ENCODE measurements around the gene KIF13A. TPM values are rescaled to one million over a fixed set of nuclear protein-coding genes. Genes with fewer than 3 reads are reported as not detected.
"Not testable (repeated sequence)": the region's sequence is repeated elsewhere in the genome, so short reads cannot be mapped to it uniquely, and the experiment has no call there.

The KIF13A gene
- total RNA-seq, 2 experiments from 2014 or later, result 0.91 to 1.4 TPM

DNA sequence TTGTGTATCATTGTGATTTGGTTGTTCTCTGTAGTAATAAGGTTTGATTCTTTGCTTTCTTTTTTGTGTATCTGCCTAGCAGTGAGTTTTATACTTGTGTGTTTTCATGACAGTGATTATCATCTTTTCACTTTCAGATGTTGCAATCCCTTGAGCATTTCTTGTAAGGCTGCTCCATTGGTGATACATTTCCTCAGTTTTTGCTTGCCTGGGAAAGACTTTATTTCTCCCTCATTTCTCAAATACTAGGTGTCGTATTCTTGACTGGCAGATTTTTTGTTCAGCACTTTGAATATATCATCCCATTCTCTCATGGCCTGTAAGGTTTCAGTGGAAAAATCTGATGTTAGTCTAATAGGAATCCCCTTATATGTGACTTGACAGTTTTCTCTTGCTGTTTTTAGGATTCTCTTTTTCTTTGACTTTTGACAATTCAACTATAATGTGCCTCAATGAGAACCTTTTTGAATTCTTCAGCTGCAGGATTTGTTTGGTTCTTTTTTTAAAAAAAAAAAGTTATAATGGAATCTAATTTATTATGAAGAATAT is 249.7 kb downstream of the KIF13A start:
- TF ChIP-seq, protein P1, sequence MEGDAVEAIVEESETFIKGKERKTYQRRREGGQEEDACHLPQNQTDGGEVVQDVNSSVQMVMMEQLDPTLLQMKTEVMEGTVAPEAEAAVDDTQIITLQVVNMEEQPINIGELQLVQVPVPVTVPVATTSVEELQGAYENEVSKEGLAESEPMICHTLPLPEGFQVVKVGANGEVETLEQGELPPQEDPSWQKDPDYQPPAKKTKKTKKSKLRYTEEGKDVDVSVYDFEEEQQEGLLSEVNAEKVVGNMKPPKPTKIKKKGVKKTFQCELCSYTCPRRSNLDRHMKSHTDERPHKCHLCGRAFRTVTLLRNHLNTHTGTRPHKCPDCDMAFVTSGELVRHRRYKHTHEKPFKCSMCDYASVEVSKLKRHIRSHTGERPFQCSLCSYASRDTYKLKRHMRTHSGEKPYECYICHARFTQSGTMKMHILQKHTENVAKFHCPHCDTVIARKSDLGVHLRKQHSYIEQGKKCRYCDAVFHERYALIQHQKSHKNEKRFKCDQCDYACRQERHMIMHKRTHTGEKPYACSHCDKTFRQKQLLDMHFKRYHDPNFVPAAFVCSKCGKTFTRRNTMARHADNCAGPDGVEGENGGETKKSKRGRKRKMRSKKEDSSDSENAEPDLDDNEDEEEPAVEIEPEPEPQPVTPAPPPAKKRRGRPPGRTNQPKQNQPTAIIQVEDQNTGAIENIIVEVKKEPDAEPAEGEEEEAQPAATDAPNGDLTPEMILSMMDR (IDR thresholded peaks at IDR 0.05), result no peak
- Histone ChIP-seq H3K4me1 (ENCODE audit: insufficient read depth, low read length) (no peaks in the 10 kb centered on the region), H3K27ac (ENCODE audit: low read depth in 1 of 2, low read length in 2 of 2) (no peak overlapping the region), H3K27me3 (ENCODE audit: control insufficient read depth in 1 of 2, insufficient read depth in 2 of 2, low read length in 2 of 2) (peaks cover 0 to 4% of the 10 kb centered on the region in 2 experiments), H3K4me3 (ENCODE audit: low read length) (no peak overlapping the region), H3K36me3 (ENCODE audit: insufficient read depth, low read length) (no peaks in the 10 kb centered on the region), H3K9me3 (ENCODE audit: control insufficient read depth in 1 of 2, insufficient read depth in 1 of 2, low read length in 2 of 2) (peaks cover 14 to 15% of the 10 kb centered on the region in 2 experiments)
- ChIA-PET CTCF (no interaction called here), POLR2A (no interaction called here)
- DNase-seq (no peak), ATAC-seq (ENCODE audit: poor library complexity) (no peak)
- Mint-ChIP-seq H3K4me3 (no peak overlapping the region), H3K36me3 (ENCODE audit: low read depth) (no peaks in the 10 kb centered on the region), H3K9me3 (peaks cover 11% of the 10 kb centered on the region), H3K27me3 (peaks cover 7% of the 10 kb centered on the region), H3K4me1 (ENCODE audit: low read depth) (no peaks in the 10 kb centered on the region), H3K27ac (no peak overlapping the region)
- intact Hi-C loops (cut with DNase I, micrococcal nuclease), result no loop called here

DNA sequence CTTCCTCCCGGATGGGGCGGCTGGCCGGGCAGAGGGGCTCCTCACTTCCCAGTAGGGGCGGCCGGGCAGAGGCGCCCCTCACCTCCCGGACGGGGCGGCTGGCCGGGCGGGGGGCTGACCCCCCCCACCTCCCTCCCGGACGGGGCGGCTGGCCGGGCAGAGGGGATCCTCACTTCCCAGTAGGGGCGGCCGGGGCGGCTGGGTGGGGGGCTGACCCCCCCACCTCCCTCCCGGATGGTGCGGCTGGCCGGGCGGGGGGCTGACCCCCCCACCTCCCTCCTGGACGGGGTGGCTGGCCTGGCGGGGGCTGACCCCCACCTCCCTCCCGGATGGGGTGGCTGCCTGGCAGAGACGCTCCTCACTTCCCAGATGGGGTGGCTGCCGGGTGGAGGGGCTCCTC is 252.1 kb downstream of the KIF13A start:
- H3K4me1 Mint-ChIP-seq (ENCODE audit: low read depth); H3K4me3 Mint-ChIP-seq; H3K4me1 ChIP-seq (ENCODE audit: insufficient read depth, low read length); H3K27me3 ChIP-seq (ENCODE audit: control insufficient read depth in 1 of 2, insufficient read depth in 2 of 2, low read length in 2 of 2); H3K36me3 Mint-ChIP-seq (ENCODE audit: low read depth); ATAC-seq (ENCODE audit: poor library complexity); intact Hi-C loops (cut with DNase I, micrococcal nuclease); CTCF ChIA-PET; H3K27me3 Mint-ChIP-seq; H3K27ac Mint-ChIP-seq; POLR2A ChIA-PET; DNase-seq; H3K36me3 ChIP-seq (ENCODE audit: insufficient read depth, low read length); H3K4me3 ChIP-seq (ENCODE audit: low read length); H3K27ac ChIP-seq (ENCODE audit: low read depth in 1 of 2, low read length in 2 of 2): not testable (repeated sequence)
- peaks cover 11% of the 10 kb centered on the region for H3K9me3 Mint-ChIP-seq
- peaks cover 14 to 15% of the 10 kb centered on the region in 2 experiments for H3K9me3 ChIP-seq (ENCODE audit: control insufficient read depth in 1 of 2, insufficient read depth in 1 of 2, low read length in 2 of 2)

DNA sequence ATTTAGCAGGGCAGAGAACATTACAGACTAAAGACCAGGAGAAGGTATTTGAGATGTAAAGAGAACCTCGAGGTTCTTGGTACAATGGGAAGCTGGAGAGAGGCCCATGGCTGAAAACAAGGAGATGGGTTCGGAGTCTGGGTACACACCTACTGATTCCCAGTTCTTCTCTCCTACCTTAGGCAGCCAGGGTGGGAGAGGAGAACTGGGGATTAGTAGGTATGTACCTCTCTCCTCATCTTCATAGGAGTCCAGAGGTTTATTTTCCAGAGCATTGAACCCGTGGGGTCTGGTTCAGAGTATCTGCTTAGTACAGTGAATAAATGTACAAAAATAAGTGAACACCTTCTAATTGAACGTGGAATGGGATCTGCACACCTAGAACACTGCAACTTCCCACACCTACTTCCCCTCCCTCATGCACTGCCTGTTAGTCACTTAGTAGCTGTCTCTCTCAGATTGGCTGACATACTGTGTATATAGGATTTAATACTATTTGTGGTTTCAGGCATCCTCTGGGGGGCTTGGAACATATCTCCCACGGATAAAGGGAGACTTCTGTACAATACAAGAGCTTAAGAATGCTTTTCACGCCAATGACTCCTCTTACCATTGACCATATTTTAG is 257.2 kb downstream of the KIF13A start:
- TF ChIP-seq, protein P1 (IDR thresholded peaks at IDR 0.05), result no peak
- no peak for ATAC-seq (ENCODE audit: poor library complexity)
- no peaks in the 10 kb centered on the region for H3K36me3 ChIP-seq (ENCODE audit: insufficient read depth, low read length)
- H3K4me3 Mint-ChIP-seq, result no peak overlapping the region
- no peaks in the 10 kb centered on the region for H3K4me1 ChIP-seq (ENCODE audit: insufficient read depth, low read length)
- H3K4me1 Mint-ChIP-seq (ENCODE audit: low read depth), result no peaks in the 10 kb centered on the region
- intact Hi-C loops (cut with DNase I, micrococcal nuclease), result no loop called here
- DNase-seq, result no peak
- H3K9me3 ChIP-seq (ENCODE audit: control insufficient read depth in 1 of 2, insufficient read depth in 1 of 2, low read length in 2 of 2), result no peaks in the 10 kb centered on the region
- no peaks in the 10 kb centered on the region for H3K36me3 Mint-ChIP-seq (ENCODE audit: low read depth)
- no peak overlapping the region for H3K4me3 ChIP-seq (ENCODE audit: low read length)
- no peaks in the 10 kb centered on the region for H3K9me3 Mint-ChIP-seq
- no peaks in the 10 kb centered on the region for H3K27me3 Mint-ChIP-seq
- ChIA-PET POLR2A (no interaction called here), CTCF (no interaction called here)
- H3K27me3 ChIP-seq (ENCODE audit: control insufficient read depth in 1 of 2, insufficient read depth in 2 of 2, low read length in 2 of 2), result no peaks in the 10 kb centered on the region
- no peak overlapping the region for H3K27ac ChIP-seq (ENCODE audit: low read depth in 1 of 2, low read length in 2 of 2)
- no peak overlapping the region for H3K27ac Mint-ChIP-seq

Data from CD4-positive, alpha-beta T cell (primary cell).